ENCODE measurements around the gene RAB2B.
"Not testable (repeated sequence)": the region's sequence is repeated elsewhere in the genome, so short reads cannot be mapped to it uniquely, and the experiment has no call there.

The RAB2B gene

DNA sequence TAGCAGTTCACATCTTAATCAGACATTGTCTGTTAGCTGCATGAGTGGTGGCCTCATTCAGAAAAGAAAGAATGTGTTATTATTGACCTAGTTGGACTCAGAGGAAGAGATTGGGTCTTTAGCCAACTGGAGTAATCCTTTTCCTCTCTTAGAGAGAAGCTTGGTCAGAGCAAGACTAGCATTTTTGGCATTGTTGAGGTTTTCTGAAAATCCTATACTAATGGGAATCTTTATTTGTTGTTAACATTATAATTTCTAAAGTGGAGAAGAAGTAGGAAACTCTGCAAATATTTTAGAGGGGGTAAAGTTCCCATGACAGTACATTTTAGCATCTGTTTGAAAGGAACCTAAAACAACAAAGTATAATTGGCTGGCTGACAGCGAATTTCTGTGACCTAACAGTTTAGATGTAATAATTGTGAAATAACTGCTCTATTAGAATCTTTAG lies 9.9 kb upstream of the RAB2B start:
- Histone ChIP-seq H3K36me3 (ENCODE audit: control insufficient read depth, insufficient read depth, low read length) (peaks cover 43% of the 10 kb centered on the region), H3K27ac (ENCODE audit: low read depth, low read length, severe bottlenecking) (no peak overlapping the region)
- WGBS, 2 experiments (ENCODE audit: insufficient coverage in 2 of 2), result no CpG with 5 or more reads among the region's 1 CpG

DNA sequence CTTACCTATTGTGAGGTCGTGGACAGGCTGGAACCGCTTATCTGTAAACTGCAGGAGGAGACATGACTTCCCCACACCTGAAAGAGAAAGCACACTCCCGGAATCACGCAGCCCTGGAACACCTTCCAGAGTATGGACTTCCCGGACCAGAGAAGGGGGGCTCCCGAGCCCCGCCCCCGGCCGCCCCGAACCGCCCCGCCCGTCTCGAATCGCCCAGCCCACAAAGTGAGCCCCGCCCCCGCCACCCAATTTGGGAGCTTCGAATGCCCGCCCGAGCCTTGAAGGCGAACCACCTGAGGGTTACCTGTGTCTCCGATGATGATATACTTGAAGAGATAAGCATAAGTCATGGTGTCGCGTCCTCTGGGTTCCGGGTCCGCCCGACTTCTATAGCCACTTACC lies 235 bp downstream of the RAB2B start:
- peak overlapping the region; percentile 88 for H3K4me3 ChIP-seq (ENCODE audit: extremely low read depth, insufficient read depth, low read length, poor library complexity, severe bottlenecking)
- H3K27ac ChIP-seq (ENCODE audit: low read depth, low read length, severe bottlenecking), result no peak overlapping the region
- WGBS, 2 experiments (ENCODE audit: insufficient coverage in 2 of 2), result 0 to 1% methylated on average over 5 to 22 of the region's 27 CpGs
- no peaks in the 10 kb centered on the region for H3K9me3 ChIP-seq (ENCODE audit: control insufficient read depth, low read length)
- no peaks in the 10 kb centered on the region for H3K4me1 ChIP-seq (ENCODE audit: control insufficient read depth, insufficient read depth, low read length, poor library complexity, severe bottlenecking)
- H3K36me3 ChIP-seq (ENCODE audit: control insufficient read depth, insufficient read depth, low read length), result peaks cover 13% of the 10 kb centered on the region

More for the DNA sequence above, 9.9 kb upstream of the RAB2B start:
- H3K9me3 ChIP-seq (ENCODE audit: control insufficient read depth, low read length), result no peaks in the 10 kb centered on the region
- peaks cover 4% of the 10 kb centered on the region for H3K4me1 ChIP-seq (ENCODE audit: control insufficient read depth, insufficient read depth, low read length, poor library complexity, severe bottlenecking)
- H3K4me3 ChIP-seq (ENCODE audit: extremely low read depth, insufficient read depth, low read length, poor library complexity, severe bottlenecking), result no peak overlapping the region

DNA sequence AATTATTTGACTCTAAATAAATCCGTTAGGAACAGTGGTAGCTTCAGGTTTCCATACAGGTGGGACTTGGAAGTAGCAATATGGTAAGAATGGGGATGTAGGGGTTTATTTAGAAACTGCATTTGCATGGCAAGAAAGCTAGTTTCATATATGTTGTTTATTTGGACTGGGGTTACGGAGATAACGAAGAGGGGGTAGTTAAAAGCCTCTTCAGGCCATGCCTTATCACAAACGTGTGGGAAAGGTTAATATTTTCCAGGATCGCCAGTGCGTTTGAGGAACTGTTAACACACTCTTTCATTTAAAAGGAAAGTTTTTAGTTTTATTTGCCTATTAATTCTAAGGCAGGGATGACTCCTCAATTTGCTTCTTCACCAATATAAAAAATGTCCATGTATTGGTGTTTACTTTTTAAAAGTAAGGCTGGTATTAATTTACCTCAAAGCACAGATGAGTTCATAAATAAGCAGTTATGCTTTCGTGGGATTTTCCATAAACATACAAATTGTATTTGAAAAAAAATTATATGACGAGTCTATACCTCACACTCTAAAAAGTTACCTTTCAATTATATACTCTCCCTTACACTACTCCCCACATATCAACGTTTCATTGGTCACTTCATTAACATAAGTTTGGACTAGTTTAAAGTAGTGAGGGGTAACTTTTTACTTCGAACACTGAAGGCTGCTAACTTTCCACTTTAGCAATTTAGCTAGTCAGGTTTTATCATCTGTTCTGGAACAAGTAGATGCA lies 814 bp downstream of the RAB2B start:
- peaks cover 9% of the 10 kb centered on the region for H3K36me3 ChIP-seq (ENCODE audit: control insufficient read depth, insufficient read depth, low read length)
- H3K27ac ChIP-seq (ENCODE audit: low read depth, low read length, severe bottlenecking), result no peak overlapping the region
- WGBS, 2 experiments (ENCODE audit: insufficient coverage in 2 of 2), result 95 to 100% methylated on average over 2 to 3 of the region's 10 CpGs
- peak overlapping the region; percentile 88 for H3K4me3 ChIP-seq (ENCODE audit: extremely low read depth, insufficient read depth, low read length, poor library complexity, severe bottlenecking)
- H3K9me3 ChIP-seq (ENCODE audit: control insufficient read depth, low read length), result no peaks in the 10 kb centered on the region
- no peaks in the 10 kb centered on the region for H3K4me1 ChIP-seq (ENCODE audit: control insufficient read depth, insufficient read depth, low read length, poor library complexity, severe bottlenecking)

DNA sequence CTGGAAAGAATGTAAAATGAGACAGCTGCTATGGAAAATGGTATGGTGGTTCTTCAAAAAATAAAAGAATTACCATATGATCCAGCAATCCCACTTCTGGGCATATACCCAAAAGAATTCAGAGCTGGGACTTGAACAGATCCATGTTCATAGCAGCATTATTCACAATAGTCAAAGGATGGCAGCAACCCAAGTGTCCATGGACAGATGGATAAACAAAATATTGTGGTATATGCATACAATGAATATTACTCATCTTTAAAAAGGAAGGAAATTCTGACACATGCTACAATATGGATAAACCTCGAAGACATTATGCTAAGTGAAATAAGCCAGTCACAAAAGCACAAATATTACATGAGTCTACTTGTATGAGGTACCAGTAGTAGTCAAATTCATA lies 9.1 kb downstream of the RAB2B start:
- Histone ChIP-seq H3K36me3 (ENCODE audit: control insufficient read depth, insufficient read depth, low read length) (peaks cover 41% of the 10 kb centered on the region), H3K9me3 (ENCODE audit: control insufficient read depth, low read length) (no peaks in the 10 kb centered on the region), H3K4me1 (ENCODE audit: control insufficient read depth, insufficient read depth, low read length, poor library complexity, severe bottlenecking) (no peaks in the 10 kb centered on the region), H3K27ac (ENCODE audit: low read depth, low read length, severe bottlenecking) (no peak overlapping the region), H3K4me3 (ENCODE audit: extremely low read depth, insufficient read depth, low read length, poor library complexity, severe bottlenecking) (no peak overlapping the region)
- WGBS, 2 experiments (ENCODE audit: insufficient coverage in 2 of 2), result no CpG with 5 or more reads among the region's 1 CpG

DNA sequence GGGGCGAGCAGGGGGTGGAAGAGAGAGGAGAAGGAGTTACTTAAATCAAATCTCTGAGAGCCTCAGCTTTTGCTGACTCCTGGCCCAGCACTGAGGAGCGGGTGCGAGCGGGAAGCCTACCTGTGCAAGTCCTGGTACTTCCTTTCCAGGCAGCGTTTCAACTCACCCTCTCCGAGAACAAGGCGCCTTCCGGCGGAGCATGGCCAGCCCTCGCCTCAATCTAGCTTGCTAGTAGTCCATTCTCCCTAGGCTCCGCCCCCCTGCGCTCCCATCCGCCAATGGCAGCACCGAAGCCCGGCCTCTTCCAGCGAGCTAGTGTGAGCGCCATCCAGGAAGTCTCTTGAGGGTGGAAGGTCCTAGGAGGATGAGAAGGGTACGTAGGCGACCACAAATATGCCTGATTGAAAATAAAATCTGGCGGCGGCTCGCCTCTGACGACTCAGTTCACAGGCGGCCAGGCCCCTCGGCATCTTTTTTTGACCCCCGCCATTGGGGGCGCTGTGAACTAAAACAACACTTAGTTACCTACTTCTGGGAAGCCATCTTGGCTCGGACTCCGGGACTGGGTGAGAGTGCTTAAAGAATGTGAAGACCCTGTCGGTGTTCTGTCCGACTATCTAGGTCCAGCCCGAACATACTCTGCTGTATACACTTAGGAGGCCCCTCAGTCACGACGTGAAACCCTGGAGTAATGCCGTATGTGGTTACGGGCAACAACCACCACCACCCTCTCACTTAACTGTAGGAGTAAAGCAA lies 20.7 kb downstream of the RAB2B start, which contains the start of gene CHD8:
Gene CHD8 (minus strand): TSS at position 212 of the 756 bp plus-strand sequence. CDS start 24,480 bp downstream, outside the sequence.
- H3K4me3 ChIP-seq (ENCODE audit: extremely low read depth, insufficient read depth, low read length, poor library complexity, severe bottlenecking), result peak within 1 kb of the TSS; percentile 93
- H3K4me1 ChIP-seq (ENCODE audit: control insufficient read depth, insufficient read depth, low read length, poor library complexity, severe bottlenecking), result peaks cover 3% of the 10 kb centered on the region
- no peaks in the 10 kb centered on the region for H3K9me3 ChIP-seq (ENCODE audit: control insufficient read depth, low read length)
- peaks cover 45% of the 10 kb centered on the region for H3K36me3 ChIP-seq (ENCODE audit: control insufficient read depth, insufficient read depth, low read length)
- H3K27ac ChIP-seq (ENCODE audit: low read depth, low read length, severe bottlenecking), result peak within 1 kb of the TSS; percentile 98
- 1% methylated on average over 19 to 25 of the region's 36 CpGs for WGBS, 2 experiments (ENCODE audit: insufficient coverage in 2 of 2)

DNA sequence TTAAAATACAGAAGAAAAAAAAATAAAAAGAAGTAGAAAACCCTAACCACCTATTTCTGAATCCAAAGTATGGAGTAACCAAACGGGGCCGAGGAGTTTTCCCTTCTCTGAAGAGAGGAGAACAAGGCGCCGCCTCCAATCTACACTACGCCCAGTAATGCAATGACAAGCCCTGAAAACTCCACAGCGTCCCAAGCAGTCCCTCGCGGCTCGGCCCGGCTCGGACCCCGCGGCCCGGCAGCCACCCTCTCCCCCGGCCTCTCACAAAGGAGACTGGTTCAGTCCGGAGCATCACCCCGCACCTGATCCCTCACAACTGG lies 21.2 kb downstream of the RAB2B start:
- WGBS, 2 experiments (ENCODE audit: insufficient coverage in 2 of 2), result 0% methylated on average over 7 to 9 of the region's 17 CpGs
- Histone ChIP-seq H3K27ac (ENCODE audit: low read depth, low read length, severe bottlenecking) (peak overlapping the region; percentile 75), H3K4me1 (ENCODE audit: control insufficient read depth, insufficient read depth, low read length, poor library complexity, severe bottlenecking) (peaks cover 3% of the 10 kb centered on the region), H3K36me3 (ENCODE audit: control insufficient read depth, insufficient read depth, low read length) (peaks cover 39% of the 10 kb centered on the region), H3K9me3 (ENCODE audit: control insufficient read depth, low read length) (no peaks in the 10 kb centered on the region), H3K4me3 (ENCODE audit: extremely low read depth, insufficient read depth, low read length, poor library complexity, severe bottlenecking) (peak overlapping the region; percentile 93)

DNA sequence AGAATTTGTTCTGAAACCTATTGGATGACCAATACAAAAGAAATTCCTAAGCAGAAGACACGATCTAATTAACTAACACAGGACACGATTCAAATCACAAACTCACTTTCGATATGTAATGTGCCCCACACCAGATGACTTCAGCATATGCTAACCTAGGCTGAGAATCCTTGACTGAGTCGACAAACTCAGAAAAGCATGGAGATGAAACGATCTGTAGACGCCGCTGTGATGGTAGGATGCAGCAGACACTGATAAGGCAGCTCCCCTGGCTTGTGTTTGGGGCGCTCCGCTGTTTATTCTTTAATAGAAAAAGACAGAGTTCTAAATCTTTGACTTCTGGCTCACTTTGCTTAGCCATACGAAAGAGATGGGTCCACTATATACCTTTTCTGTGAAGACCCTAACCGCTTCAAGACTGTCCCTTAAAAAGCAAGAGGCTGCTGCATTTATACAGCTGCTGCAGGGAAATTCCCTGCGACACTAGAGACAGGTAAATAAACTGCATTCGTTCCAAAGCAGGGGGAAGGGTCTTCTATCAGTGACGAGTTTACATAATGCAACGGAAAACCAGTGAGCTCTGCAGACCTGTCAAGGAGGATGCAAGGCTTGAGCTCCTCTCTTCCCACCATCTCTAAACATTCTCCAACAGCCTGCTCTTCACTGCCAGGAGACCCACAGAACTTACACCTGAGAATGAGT lies 21.8 kb downstream of the RAB2B start:
- H3K9me3 ChIP-seq (ENCODE audit: control insufficient read depth, low read length), result no peaks in the 10 kb centered on the region
- WGBS, 2 experiments (ENCODE audit: insufficient coverage in 2 of 2), result 57 to 61% methylated on average over 10 to 11 of the region's 15 CpGs
- peaks cover 40% of the 10 kb centered on the region for H3K36me3 ChIP-seq (ENCODE audit: control insufficient read depth, insufficient read depth, low read length)
- H3K4me3 ChIP-seq (ENCODE audit: extremely low read depth, insufficient read depth, low read length, poor library complexity, severe bottlenecking), result peak overlapping the region; percentile 93
- peaks cover 3% of the 10 kb centered on the region for H3K4me1 ChIP-seq (ENCODE audit: control insufficient read depth, insufficient read depth, low read length, poor library complexity, severe bottlenecking)
- no peak overlapping the region for H3K27ac ChIP-seq (ENCODE audit: low read depth, low read length, severe bottlenecking)

DNA sequence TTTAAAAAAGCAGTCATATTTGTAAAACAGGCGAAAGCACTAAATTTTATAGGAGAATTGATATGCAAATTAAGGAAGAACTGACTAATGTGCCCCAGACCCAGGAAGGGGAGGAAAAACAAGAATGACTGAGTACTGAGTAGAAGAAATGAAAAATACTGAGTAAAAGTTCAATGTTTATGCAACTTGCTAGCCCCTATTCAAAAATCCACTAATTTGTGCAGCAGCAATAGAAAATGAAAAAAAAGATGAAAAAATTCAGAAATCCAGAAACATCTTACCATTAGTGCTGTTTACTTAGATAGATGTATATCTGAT lies 26.9 kb downstream of the RAB2B start:
- Histone ChIP-seq H3K36me3 (ENCODE audit: control insufficient read depth, insufficient read depth, low read length) (peaks cover 43% of the 10 kb centered on the region), H3K27ac (ENCODE audit: low read depth, low read length, severe bottlenecking) (no peak overlapping the region), H3K9me3 (ENCODE audit: control insufficient read depth, low read length) (peaks cover 3% of the 10 kb centered on the region), H3K4me1 (ENCODE audit: control insufficient read depth, insufficient read depth, low read length, poor library complexity, severe bottlenecking) (peaks cover 3% of the 10 kb centered on the region), H3K4me3 (ENCODE audit: extremely low read depth, insufficient read depth, low read length, poor library complexity, severe bottlenecking) (no peak overlapping the region)
- WGBS, 2 experiments (ENCODE audit: insufficient coverage in 2 of 2), result 100% methylated on average over 1 of the region's 1 CpG; no CpG with 5 or more reads in 1 of the 2 experiments

DNA sequence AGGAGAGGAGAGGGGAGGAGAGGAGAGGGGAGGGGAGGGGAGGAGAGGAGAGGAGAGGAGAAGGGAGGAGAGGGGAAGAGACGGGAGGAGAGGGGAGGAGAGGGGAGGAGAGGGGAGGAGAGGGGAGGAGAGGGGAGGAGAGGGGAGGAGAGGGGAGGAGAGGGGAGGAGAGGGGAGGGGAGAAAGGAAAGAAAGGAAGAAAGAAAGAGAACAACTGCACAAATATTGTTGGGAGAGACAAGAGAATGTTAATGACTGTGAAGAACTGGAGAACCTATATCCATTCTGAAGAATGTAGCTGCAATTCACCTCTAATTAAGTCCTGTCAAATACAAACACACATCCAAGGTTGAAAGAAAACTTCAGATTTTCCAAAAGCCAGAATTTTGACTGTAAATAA lies 34.1 kb downstream of the RAB2B start:
- H3K36me3 ChIP-seq (ENCODE audit: control insufficient read depth, insufficient read depth, low read length), result peaks cover 18% of the 10 kb centered on the region
- not testable (repeated sequence) for H3K27ac ChIP-seq (ENCODE audit: low read depth, low read length, severe bottlenecking); H3K9me3 ChIP-seq (ENCODE audit: control insufficient read depth, low read length); H3K4me3 ChIP-seq (ENCODE audit: extremely low read depth, insufficient read depth, low read length, poor library complexity, severe bottlenecking); H3K4me1 ChIP-seq (ENCODE audit: control insufficient read depth, insufficient read depth, low read length, poor library complexity, severe bottlenecking)
- WGBS, 2 experiments (ENCODE audit: insufficient coverage in 2 of 2), result 89% methylated on average over 1 of the region's 1 CpG; no CpG with 5 or more reads in 1 of the 2 experiments

DNA sequence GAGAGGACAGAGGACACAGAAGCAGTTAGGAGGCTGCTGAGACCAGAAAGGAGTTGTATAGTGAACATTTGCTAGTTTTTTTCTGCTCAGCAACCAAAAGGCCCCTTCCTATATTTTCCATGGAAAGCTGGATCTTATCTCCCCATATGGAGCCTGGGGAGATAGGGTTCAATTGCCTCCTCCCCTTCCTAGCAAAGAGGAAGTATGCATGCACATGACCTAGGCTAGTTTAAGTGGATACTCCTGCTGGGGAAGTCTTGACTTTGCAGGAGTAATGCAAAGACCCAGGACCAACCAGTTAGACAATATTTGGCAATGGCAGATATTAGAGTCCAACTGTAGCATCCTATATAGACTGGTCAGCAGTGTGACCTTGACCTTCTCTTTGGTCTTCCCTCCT lies 35.9 kb downstream of the RAB2B start:
- Histone ChIP-seq H3K27ac (ENCODE audit: low read depth, low read length, severe bottlenecking) (no peak overlapping the region), H3K36me3 (ENCODE audit: control insufficient read depth, insufficient read depth, low read length) (peaks cover 15% of the 10 kb centered on the region), H3K9me3 (ENCODE audit: control insufficient read depth, low read length) (no peaks in the 10 kb centered on the region), H3K4me1 (ENCODE audit: control insufficient read depth, insufficient read depth, low read length, poor library complexity, severe bottlenecking) (peaks cover 4% of the 10 kb centered on the region), H3K4me3 (ENCODE audit: extremely low read depth, insufficient read depth, low read length, poor library complexity, severe bottlenecking) (no peak overlapping the region)
